HG03139 (cell line): ENCODE measurements around the gene AOPEP.

Experiments
- ATAC-seq: cut with Tn5 transposase; IDR thresholded peaks from one replicate; pipeline ENCODE4 v1.9.1; 2021; ENCODE audit not compliant: unreplicated experiment

Gene AOPEP

DNA sequence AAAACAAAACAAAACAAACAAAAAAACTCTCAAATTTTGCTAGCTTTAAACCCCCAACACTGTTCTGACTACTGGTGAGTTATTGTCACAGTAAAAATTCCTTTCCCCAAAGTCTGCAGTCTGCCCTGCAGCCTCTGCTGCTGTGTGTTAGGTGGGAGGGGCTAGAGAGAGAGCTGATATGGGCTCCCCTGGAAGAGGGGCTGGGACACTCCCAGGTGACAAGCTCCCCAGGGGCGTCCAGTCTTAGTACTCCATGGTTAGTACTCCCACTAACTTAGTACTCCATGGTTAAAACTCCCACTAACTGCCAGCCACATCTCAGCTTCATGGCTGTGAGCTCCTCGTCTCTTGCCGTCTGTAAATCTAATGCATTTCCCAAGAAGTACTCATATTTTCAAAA is 399.2 kb downstream of the AOPEP start:
- no peak for ATAC-seq

DNA sequence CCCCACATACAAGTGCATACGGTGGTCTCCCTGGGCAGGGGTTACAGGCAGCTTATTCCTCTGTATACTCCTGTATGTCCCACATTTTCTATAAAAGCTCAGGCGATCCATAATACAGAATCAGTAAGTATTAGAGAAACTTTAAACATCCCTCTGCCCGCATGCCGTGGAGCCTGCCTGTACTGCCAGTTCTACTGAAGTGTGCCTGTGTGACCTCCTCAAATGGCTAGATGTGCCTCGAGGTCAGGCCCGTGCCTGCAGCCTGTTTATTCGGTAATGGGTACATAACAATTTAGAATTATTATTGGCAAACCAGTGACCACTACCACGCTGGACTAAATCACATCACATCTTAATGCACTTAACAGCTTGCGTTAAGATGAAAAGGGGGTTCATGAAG is 400.2 kb downstream of the AOPEP start:
- ATAC-seq = no peak

DNA sequence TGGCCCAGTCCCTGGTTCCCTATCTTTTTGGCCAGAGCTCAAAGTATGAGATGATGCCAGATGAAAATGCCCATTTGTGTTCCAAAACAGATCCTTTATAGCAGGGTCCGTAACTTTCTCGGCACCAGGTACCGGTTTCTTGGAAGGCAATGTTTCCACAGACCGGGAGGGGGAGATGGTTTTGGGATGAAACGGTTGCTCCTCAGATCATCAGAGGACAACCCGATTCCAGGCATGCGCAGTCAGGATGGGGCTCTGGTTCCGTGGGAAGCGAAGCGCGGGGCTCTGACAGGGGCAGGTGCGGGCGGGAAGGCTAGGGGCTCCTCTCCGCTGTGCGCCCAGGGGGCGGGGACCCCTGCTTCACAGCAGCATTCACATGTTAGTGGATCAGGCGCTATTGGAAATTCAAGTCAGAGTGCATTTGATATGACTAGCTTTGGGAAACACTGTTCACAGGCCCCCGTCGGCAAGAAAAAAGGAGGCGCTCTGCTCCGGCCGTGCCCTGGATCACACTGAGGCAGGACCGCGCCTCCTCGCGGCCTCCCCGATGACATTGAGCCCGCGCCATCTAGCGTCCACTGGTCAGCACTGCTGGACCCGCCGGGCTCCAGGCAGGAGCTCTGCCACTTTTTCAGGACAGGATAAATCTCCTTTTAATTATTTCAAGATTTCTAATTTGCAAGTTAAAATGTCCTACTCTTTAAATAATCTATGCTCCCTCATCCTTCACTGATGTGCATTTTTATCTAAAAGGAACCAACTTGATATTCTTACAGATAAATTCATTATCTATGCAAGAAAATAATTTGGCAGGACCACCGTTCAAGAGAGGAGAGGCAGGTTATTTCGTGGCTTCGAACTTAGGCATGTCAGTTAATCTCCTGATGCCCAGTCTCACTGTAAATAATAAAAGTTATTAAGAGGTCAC is 401.0 kb downstream of the AOPEP start:
- ATAC-seq = no peak

DNA sequence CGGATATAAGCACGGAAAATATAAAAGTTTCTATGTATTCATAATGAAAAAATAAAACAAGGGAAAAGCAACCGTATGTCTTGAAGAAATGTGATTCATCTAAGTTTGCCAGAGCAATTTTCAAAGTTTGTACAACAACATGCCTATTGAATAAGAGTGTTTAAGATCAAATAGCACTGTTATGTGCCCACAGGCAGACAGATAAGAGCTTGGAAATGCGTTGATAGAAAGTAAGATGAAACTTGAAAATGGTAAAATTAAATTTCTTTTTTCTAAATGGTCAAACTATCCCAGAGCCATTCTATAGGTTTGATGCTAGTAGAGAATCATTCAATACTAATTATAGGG is 401.7 kb downstream of the AOPEP start:
- no peak for ATAC-seq

DNA sequence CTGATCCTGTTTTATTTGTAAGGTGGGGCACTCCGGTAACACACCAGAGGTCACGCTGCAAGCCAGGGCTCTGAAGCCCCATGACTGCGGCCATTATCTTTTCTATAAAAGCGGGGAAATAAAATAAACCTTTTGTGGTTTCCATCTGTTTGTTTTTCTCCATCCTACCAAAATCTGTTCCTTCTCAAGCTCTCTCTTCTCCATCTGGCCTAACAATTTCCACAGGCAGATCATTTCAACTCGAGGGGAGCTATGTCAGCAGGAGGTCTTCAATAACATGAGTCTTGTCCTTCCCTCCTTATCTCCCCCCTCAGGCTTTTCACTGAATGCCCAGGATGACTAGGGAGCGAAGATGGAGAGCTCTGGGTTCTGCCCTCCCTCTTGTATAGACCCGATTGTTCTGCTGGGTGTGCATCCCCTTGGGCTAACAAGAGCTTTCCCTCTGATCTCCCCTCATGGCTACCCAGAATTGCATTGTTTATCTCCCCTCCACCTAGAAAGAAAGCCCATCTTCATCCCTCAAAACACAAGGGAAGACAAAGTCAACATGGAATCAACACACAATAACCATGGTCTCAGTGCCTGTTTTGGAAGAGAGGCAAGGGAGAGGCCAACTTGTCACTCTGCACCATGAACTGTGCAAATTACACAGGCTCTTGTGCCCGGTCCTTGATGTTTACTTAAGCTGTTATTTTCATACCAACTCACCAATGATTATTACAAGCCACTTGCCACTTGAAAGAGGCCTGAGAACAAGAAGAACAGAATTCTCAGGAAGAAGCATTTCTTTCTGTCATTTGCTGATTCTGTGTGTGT is 403.2 kb downstream of the AOPEP start:
- no peak for ATAC-seq

DNA sequence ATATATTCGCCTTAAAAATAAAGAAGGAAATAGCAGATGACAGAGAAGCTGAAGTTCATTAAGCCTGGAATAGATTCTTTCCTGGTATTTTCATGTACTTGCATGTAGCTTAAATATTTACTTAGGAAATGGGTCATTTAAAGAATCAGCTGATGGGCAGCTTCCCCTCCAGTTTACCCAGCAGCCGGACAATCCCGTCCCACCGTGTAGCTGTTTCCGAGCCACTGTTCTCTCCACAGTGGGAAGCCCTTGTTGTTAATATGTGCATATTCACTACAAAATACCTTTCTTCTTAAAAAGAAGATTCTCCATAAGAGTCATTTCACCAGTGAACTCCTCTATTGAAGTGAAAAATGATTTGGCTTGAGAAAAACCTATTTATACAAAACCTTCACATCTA is 404.0 kb downstream of the AOPEP start:
- no peak for ATAC-seq

DNA sequence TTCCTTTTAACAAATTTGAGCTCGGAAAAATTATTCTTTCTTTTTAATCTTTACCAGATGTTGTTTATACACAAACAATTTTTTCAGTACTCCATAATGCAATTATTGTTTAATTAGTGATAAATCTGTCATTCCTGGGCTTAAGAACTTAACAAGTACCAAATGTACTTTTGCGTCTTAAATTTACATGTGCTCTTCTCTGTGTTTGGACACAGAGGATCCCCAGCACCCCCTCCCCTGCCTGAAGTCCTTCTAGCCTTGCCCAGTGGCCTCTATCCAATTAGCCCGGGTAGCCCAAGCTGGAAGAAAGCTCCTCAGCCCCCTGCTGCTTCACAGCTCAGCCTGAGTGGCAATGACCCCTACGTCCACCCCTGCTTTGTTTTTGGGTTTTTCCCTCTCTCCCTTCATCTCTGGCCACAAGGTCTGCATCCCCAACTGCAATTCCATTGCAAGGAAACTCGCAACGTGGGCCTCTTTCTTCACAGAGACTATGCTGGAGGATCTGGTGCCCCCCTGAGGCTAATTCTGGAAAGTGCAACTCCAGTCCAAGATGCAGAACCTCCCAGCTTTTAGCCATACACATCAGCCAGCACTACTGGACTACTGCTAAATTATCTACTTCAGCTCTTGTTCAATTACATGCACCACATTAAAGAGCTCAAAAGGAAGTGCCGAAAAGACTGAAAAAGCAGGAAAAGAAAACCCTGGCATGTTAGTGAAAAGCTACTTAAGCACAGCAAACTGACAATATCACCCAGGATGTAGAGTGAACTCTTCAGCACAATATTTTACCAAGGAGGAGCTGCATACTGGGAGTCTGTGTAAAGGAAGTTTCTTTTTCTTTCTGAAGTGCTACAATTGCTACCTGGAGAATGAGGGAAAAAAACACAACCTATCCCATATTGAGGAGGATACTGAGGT is 404.8 kb downstream of the AOPEP start:
- no peak for ATAC-seq

DNA sequence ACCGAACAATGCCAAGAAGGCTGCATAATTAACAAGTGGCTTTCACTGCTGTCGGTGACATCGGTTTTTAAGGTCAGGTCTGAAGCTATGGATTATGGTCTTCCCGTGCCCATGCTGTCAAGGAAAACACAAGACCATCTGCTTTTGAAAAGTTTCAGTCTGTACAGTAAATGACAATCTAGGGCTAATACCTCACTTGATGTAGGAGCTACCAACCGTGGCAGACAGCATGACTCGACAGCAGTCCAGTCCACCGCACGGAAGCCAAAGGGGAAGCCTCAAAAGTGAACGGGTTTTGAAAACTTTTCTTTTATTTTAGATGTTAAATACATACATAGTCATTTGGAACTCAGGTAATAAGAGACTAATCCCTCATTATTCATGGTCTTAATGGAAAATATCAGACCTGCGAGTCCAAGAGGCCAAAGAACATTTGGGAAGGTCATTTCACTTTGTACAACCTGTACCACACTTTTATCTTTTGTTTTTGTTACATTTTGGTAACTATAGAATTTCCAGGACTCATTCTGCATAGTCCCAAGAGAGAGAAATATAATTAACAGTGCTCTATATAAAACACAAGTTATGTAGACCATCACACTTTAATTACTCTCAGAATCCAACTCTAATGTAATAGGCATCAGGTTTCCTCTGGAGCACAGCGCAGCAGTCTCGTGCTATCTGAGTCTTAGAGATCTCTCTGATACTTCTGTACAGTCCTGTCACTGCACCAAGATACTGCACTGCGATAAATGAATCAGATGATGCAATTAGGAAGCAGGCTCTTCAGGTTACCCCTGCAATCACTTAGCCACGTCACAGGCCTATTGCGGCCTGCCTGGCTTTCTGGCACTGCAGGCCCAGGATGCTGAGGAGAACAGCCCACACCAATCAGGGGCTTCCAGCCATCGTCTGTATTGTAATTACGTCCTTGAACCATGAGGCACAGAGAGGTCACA is 406.1 kb downstream of the AOPEP start:
- no peak for ATAC-seq

DNA sequence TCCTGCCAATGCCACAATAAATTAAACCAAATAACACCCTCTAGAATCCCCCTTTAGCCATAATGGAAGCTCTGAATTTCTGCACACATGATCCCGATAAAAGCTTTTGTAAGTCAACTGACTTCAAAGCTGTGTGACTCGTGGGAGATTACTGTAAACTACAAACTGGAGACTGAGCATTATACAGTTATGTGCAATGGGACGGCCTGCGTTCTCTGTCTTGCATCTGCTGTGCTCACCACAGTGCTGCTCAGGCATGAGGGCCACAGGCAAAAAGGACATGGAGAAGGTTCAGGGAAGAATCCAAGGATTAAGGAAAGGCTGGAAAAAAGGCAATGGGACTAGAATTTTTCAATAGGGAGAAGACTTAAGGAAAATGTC is 406.8 kb downstream of the AOPEP start:
- ATAC-seq = no peak

DNA sequence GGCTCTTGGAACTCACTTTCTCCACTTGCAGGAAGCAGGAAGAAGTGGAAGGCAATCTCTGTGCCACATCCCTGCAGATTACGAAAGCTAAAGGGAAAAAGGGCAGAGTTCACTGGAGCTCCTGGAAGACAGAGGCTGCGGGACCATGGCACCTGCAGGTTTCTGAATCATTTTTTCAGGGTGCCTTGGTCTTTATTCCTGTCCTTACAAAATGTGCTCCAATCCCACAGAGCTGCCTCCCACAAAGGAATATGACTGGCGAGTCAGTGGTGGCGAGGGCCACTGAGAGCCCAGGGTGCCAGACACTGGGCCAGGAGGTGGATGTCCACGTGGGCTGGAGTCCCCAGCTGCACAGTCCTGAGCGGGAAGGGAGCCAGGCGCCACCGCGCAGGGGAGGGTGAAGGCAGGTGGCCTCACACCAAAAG is 408.0 kb downstream of the AOPEP start:
- no peak for ATAC-seq

DNA sequence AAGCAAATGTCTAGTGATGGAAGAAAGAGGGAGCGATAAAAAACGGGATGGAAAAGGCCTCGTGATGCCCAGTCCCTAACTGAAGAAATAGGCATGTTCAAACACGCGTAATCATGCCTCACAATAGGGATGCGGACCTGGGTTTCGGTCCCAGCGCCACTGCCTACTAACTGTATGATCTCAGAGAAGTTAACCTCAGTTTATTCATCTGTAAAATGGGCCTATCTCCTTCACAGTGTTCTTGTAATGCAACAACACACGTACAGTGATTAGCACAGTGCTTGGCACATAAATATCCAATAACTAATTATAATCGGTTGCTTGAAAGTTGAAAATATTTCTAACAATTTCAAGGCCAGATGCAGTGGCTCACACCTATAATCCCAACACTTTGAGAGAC is 409.3 kb downstream of the AOPEP start:
- no peak for ATAC-seq
